Measurements from ENCODE around the gene RNH1.

DNA sequence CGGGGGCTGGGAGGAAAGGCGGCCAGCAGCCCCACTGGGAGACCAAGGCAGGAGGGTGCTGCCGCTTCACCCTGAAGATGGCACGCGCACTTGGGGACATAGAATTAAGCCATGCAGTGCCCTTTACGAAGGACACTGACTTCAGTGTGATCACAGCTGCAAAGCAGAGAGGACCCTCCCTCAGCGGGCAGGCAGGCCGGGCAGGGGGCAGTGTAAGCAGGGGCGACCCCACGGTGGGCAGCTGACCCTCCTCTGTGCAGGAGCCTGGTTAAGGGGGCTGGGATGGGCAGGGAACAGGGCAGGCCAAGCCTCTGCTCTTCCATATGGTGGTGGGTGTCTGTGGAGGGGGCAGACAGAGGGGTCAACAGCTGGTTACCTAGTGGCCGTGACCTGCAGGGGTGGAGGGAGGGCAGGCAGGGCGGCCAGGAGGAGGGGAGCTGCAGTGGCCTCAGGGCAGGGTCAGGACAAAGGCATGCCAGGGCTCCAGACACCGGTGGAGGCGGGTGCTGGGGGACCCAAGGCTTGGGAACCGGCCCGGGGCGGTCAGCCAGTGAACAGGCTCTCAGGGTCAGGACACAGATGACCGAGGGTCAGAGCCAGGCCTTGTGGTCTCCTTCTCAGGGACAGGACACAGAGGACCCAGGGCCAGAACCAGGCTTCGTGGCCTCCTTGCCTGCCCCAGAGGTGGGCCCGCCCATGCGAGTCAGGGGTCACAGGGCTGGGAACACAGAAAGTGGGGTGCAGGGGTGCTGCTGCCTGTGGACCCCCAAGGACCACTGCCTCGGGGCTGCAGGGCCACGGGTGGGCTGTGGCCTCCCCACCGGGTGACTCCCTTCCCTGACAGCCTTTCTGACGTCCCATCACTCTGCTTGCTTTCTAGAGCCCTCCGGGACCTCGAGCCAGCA, 46.3 kb upstream of the RNH1 start:
- TF ChIP-seq, protein P1, sequence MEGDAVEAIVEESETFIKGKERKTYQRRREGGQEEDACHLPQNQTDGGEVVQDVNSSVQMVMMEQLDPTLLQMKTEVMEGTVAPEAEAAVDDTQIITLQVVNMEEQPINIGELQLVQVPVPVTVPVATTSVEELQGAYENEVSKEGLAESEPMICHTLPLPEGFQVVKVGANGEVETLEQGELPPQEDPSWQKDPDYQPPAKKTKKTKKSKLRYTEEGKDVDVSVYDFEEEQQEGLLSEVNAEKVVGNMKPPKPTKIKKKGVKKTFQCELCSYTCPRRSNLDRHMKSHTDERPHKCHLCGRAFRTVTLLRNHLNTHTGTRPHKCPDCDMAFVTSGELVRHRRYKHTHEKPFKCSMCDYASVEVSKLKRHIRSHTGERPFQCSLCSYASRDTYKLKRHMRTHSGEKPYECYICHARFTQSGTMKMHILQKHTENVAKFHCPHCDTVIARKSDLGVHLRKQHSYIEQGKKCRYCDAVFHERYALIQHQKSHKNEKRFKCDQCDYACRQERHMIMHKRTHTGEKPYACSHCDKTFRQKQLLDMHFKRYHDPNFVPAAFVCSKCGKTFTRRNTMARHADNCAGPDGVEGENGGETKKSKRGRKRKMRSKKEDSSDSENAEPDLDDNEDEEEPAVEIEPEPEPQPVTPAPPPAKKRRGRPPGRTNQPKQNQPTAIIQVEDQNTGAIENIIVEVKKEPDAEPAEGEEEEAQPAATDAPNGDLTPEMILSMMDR (conservative IDR thresholded peaks at IDR 0.05; ENCODE audit: low read length): no peak
- no peak for TF ChIP-seq EZH2phosphoT487 (IDR thresholded peaks at IDR 0.05; ENCODE audit: borderline replicate concordance, low read depth, low read length)

Data from OCI-LY7 (cell line).